Measurements from ENCODE around the gene HBS1L. TPM values are rescaled to one million over a fixed set of nuclear protein-coding genes. Genes with fewer than 3 reads are reported as not detected.

HBS1L gene
- total and polyA plus RNA-seq, 2 of the 4 experiments (the other 2 are of a cell fraction): 45.1 to 120 TPM

- Histone ChIP-seq H3K27me3 (ENCODE audit: control insufficient read depth, insufficient read depth, low read length) (no peaks in the 10 kb centered on the region), H2AFZ (replicated peaks; ENCODE audit: low read length, poor library complexity) (no peak overlapping the region), H3K14ac (replicated peaks; ENCODE audit: low read depth, low read length) (no peak overlapping the region), H3K56ac (ENCODE audit: extremely low read depth, insufficient read depth, low read length) (no peak overlapping the region), H2BK120ac (ENCODE audit: low read depth, low read length) (no peak overlapping the region), H3K4me1 (ENCODE audit: control insufficient read depth, insufficient read depth, low read length) (no peaks in the 10 kb centered on the region), H4K91ac (ENCODE audit: insufficient read depth, low read depth, low read length) (no peak overlapping the region), H2BK15ac (ENCODE audit: low read depth, low read length) (no peak overlapping the region), H3K9ac (ENCODE audit: low read depth, low read length) (no peak overlapping the region), H2AK9ac (replicated peaks; ENCODE audit: low read depth, low read length, poor library complexity) (no peak overlapping the region), H4K5ac (ENCODE audit: low read depth, low read length) (no peak overlapping the region), H3K23ac (ENCODE audit: low read depth, low read length) (no peak overlapping the region), H3K79me1 (ENCODE audit: low read depth in 1 of 2, low read length in 2 of 2) (no peaks in the 10 kb centered on the region), H2BK5ac (ENCODE audit: low read depth, low read length, poor library complexity, severe bottlenecking) (no peak overlapping the region), H3K36me3 (ENCODE audit: control insufficient read depth, insufficient read depth, low read length) (no peaks in the 10 kb centered on the region), H4K20me1 (ENCODE audit: insufficient read depth, low read length) (no peaks in the 10 kb centered on the region), H2AK5ac (ENCODE audit: low read depth, low read length) (no peak overlapping the region), H3K18ac (ENCODE audit: low read depth, low read length) (no peak overlapping the region), H2BK20ac (ENCODE audit: low read depth, low read length) (no peak overlapping the region), H4K8ac (ENCODE audit: low read depth in 2 of 2, low read length in 2 of 2) (no peak overlapping the region), H3K27ac (ENCODE audit: insufficient read depth, low read length) (no peak overlapping the region), H3K4me3 (ENCODE audit: insufficient read depth, low read depth, low read length) (no peak overlapping the region), H3K9me1 (ENCODE audit: insufficient read depth, low read length) (no peaks in the 10 kb centered on the region), H3K4ac (ENCODE audit: low read depth, low read length) (no peak overlapping the region), H3K9me3 (ENCODE audit: control insufficient read depth, insufficient read depth, low read length) (no peaks in the 10 kb centered on the region), H3K4me2 (ENCODE audit: low read depth, low read length) (no peak overlapping the region)
- POLR2A ChIA-PET (ENCODE audit: unreplicated experiment): no interaction called here
- dilution Hi-C loops (cut with HindIII; ENCODE audit: low sequenced_read_pairs, unreplicated experiment) (no loop called here), in situ Hi-C loops (cut with MboI; ENCODE audit: low sequenced_read_pairs) (no loop called here), intact Hi-C loops (cut with micrococcal nuclease) (no loop called here)
- ATAC-seq (ENCODE audit: low read depth): no peak
- DNase-seq: no peak
- no TSS peak for BruUV-seq (replicated peaks)
- CTCF ChIA-PET: interaction anchor here (0.6 kb wide), 1 partner anchor 799 kb away, joined by 3 read pairs; no protein-coding TSS in a partner anchor
- TF ChIP-seq, protein P1, sequence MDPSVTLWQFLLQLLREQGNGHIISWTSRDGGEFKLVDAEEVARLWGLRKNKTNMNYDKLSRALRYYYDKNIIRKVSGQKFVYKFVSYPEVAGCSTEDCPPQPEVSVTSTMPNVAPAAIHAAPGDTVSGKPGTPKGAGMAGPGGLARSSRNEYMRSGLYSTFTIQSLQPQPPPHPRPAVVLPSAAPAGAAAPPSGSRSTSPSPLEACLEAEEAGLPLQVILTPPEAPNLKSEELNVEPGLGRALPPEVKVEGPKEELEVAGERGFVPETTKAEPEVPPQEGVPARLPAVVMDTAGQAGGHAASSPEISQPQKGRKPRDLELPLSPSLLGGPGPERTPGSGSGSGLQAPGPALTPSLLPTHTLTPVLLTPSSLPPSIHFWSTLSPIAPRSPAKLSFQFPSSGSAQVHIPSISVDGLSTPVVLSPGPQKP (IDR thresholded peaks at IDR 0.05; ENCODE audit: borderline replicate concordance, low read depth, low read length): no peak
- TF ChIP-seq USF2 (IDR thresholded peaks at IDR 0.05; ENCODE audit: low read depth, low read length) (no peak), RAD21 (IDR thresholded peaks at IDR 0.05; ENCODE audit: low read length) (no peak), CEBPB (IDR thresholded peaks at IDR 0.05; ENCODE audit: low read depth, low read length) (no peak), CHD1 (IDR thresholded peaks at IDR 0.05; ENCODE audit: low read depth, low read length) (no peak), RCOR1 (IDR thresholded peaks at IDR 0.05; ENCODE audit: insufficient replicate concordance, low read length) (no peak), BHLHE40 (IDR thresholded peaks at IDR 0.05; ENCODE audit: low read depth, low read length) (no peak), MAZ (IDR thresholded peaks at IDR 0.05; ENCODE audit: borderline replicate concordance, low read depth, low read length) (no peak), SMC3 (IDR thresholded peaks at IDR 0.05; ENCODE audit: low read depth, low read length) (no peak), NFE2L2 (IDR thresholded peaks at IDR 0.05; ENCODE audit: low read depth, low read length) (no peak), MXI1 (IDR thresholded peaks at IDR 0.05; ENCODE audit: borderline replicate concordance, low read depth, low read length) (no peak), RFX5 (IDR thresholded peaks at IDR 0.05; ENCODE audit: low read depth, low read length) (no peak), POLR2A (IDR thresholded peaks at IDR 0.05; ENCODE audit: low read depth, low read length) (no peak), MAFK (IDR thresholded peaks at IDR 0.05; ENCODE audit: low read depth, low read length) (no peak), FOS (IDR thresholded peaks at IDR 0.05; ENCODE audit: low read depth, low read length) (no peak)
- TF ChIP-seq, protein P2, sequence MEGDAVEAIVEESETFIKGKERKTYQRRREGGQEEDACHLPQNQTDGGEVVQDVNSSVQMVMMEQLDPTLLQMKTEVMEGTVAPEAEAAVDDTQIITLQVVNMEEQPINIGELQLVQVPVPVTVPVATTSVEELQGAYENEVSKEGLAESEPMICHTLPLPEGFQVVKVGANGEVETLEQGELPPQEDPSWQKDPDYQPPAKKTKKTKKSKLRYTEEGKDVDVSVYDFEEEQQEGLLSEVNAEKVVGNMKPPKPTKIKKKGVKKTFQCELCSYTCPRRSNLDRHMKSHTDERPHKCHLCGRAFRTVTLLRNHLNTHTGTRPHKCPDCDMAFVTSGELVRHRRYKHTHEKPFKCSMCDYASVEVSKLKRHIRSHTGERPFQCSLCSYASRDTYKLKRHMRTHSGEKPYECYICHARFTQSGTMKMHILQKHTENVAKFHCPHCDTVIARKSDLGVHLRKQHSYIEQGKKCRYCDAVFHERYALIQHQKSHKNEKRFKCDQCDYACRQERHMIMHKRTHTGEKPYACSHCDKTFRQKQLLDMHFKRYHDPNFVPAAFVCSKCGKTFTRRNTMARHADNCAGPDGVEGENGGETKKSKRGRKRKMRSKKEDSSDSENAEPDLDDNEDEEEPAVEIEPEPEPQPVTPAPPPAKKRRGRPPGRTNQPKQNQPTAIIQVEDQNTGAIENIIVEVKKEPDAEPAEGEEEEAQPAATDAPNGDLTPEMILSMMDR (conservative IDR thresholded peaks at IDR 0.05; ENCODE audit: low read depth, low read length): no peak
Observed at GRCh38 chr6:134945045-134945444, 109.6 kb downstream of the HBS1L start.

All from IMR-90 (cell line).